ENCODE results near the gene RNF217. TPM values are rescaled to one million over a fixed set of nuclear protein-coding genes. Genes with fewer than 3 reads are reported as not detected.
"Not testable (repeated sequence)": the region's sequence is repeated elsewhere in the genome, so short reads cannot be mapped to it uniquely, and the experiment has no call there.

Gene RNF217, protein sequence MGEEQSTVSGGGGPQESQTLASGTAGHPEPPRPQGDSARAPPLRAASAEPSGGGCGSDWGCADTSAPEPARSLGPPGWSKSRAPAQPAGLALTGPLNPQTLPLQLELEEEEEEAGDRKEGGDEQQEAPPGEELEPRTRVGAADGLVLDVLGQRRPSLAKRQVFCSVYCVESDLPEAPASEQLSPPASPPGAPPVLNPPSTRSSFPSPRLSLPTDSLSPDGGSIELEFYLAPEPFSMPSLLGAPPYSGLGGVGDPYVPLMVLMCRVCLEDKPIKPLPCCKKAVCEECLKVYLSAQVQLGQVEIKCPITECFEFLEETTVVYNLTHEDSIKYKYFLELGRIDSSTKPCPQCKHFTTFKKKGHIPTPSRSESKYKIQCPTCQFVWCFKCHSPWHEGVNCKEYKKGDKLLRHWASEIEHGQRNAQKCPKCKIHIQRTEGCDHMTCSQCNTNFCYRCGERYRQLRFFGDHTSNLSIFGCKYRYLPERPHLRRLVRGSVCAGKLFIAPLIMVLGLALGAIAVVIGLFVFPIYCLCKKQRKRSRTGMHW
- 1 to 10 TPM; 1.1 to 2.0 TPM for total RNA-seq

- H3K36me3 Mint-ChIP-seq (ENCODE audit: low read depth): peaks cover 6% of the 10 kb centered on the region
- H3K9me3 Mint-ChIP-seq: no peaks in the 10 kb centered on the region
- ChIA-PET POLR2A (no interaction called here), CTCF (no interaction called here)
- H3K27me3 Mint-ChIP-seq: peaks cover 53% of the 10 kb centered on the region
- no peak within 1 kb of the TSS for H3K27ac Mint-ChIP-seq
- no peak for DNase-seq
- peak within 1 kb of the TSS; percentile 72 for H3K4me3 Mint-ChIP-seq
- H3K4me1 Mint-ChIP-seq: peaks cover 20% of the 10 kb centered on the region
These were observed at the start of gene RNF217 for GRCh38 chr6:124961777-124962638. RNF217 (plus strand) TSS chr6:124962437; CDS start chr6:124962545, 108 bp downstream.

DNA sequence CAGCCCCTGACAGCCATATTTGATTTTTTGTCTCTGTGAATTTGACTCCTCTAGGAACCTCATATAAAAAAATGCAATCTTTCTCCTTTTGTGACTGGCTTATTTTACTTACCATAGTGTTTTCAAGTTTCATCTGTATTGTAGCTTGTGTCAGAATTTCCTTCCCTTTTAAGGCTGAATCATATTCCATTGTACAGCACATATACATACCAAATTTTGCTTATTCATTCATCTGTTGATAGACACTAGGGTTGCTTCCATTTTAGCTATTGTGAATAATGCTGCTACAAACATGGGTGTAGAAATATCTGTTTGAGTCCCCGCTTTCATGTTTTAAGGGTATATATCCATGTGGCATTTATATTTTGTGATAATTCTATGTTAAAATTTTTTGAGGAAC lies 49.2 kb upstream of the RNF217 start:
- H3K27me3 Mint-ChIP-seq: no peaks in the 10 kb centered on the region
- no peaks in the 10 kb centered on the region for H3K4me1 Mint-ChIP-seq
- POLR2A ChIA-PET: no interaction called here
- no peak for DNase-seq
- H3K27ac Mint-ChIP-seq: no peak overlapping the region
- H3K9me3 Mint-ChIP-seq: no peaks in the 10 kb centered on the region
- H3K4me3 Mint-ChIP-seq: no peak overlapping the region
- CTCF ChIA-PET: no interaction called here
- no peaks in the 10 kb centered on the region for H3K36me3 Mint-ChIP-seq (ENCODE audit: low read depth)

DNA sequence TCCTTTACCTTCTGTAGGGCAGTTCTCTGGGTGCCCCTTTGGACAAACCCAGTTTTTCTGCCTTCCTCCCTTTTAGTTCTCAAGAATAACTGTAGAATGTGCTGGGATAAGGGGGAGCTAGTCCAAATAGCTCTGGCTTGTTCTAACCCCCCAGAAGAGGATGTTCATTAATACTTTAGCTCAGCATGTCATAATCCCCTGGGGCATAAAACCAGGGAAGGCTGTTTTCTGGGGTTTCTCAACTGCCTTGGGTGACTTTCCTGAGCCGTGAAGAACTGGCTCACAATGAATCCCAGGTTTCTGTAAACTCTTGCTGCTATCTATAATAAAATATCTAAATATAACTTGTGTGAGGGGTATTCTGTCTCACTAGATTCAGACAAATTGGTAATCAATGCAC lies 44.5 kb upstream of the RNF217 start:
- Mint-ChIP-seq H3K27me3 (no peaks in the 10 kb centered on the region), H3K4me1 (no peaks in the 10 kb centered on the region), H3K36me3 (ENCODE audit: low read depth) (no peaks in the 10 kb centered on the region), H3K9me3 (peaks cover 6% of the 10 kb centered on the region), H3K27ac (no peak overlapping the region), H3K4me3 (no peak overlapping the region)
- ChIA-PET CTCF (no interaction called here), POLR2A (no interaction called here)
- no peak for DNase-seq

- not testable (repeated sequence) for H3K4me1 Mint-ChIP-seq
These were observed 42.5 kb upstream of the RNF217 start for GRCh38 chr6:124919703-124920102.

GRCh38 chr6:124924333-124924759 lies 37.9 kb upstream of the RNF217 start:
- no peak overlapping the region for H3K4me3 Mint-ChIP-seq
- H3K27ac Mint-ChIP-seq: no peak overlapping the region
- ChIA-PET CTCF (no interaction called here), POLR2A (no interaction called here)
- H3K9me3 Mint-ChIP-seq: peaks cover 6% of the 10 kb centered on the region
- H3K27me3 Mint-ChIP-seq: no peaks in the 10 kb centered on the region
- no peak for DNase-seq
- H3K36me3 Mint-ChIP-seq (ENCODE audit: low read depth): no peaks in the 10 kb centered on the region
- no peaks in the 10 kb centered on the region for H3K4me1 Mint-ChIP-seq

More at GRCh38 chr6:124919703-124920102, 42.5 kb upstream of the RNF217 start:
- CTCF ChIA-PET; H3K36me3 Mint-ChIP-seq (ENCODE audit: low read depth); H3K27ac Mint-ChIP-seq; DNase-seq; POLR2A ChIA-PET; H3K4me3 Mint-ChIP-seq; H3K27me3 Mint-ChIP-seq; H3K9me3 Mint-ChIP-seq: not testable (repeated sequence)

GRCh38 chr6:124926435-124926834 lies 35.8 kb upstream of the RNF217 start:
- POLR2A ChIA-PET: no interaction called here
- Mint-ChIP-seq H3K4me3 (no peak overlapping the region), H3K4me1 (no peaks in the 10 kb centered on the region), H3K36me3 (ENCODE audit: low read depth) (no peaks in the 10 kb centered on the region), H3K9me3 (no peaks in the 10 kb centered on the region), H3K27me3 (no peaks in the 10 kb centered on the region), H3K27ac (no peak overlapping the region)
- no peak for DNase-seq
- CTCF ChIA-PET: no interaction called here

GRCh38 chr6:124927806-124928205 lies 34.4 kb upstream of the RNF217 start:
- DNase-seq: no peak
- ChIA-PET CTCF (no interaction called here), POLR2A (no interaction called here)
- Mint-ChIP-seq H3K4me3 (no peak overlapping the region), H3K27me3 (no peaks in the 10 kb centered on the region), H3K4me1 (no peaks in the 10 kb centered on the region), H3K9me3 (no peaks in the 10 kb centered on the region), H3K27ac (no peak overlapping the region), H3K36me3 (ENCODE audit: low read depth) (no peaks in the 10 kb centered on the region)

DNA sequence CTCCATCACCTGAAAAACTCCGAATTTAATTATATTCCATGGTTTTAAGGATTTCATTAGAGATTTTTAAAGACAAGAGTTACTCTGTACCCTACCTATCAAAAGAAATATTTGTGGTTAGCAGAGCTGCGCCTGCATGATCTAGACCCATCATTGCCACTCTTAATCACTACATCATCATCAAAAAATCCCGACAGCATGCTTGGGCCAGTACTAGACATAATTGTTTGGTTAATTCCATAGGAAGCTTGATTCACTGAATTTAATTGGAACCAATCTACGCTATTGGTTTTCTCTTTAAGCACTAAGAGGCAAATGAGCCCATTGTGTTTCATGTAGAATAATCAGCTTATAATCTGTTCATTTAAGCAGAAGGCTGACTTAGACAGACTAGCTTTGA lies 33.4 kb upstream of the RNF217 start:
- H3K27ac Mint-ChIP-seq: no peak overlapping the region
- no peaks in the 10 kb centered on the region for H3K36me3 Mint-ChIP-seq (ENCODE audit: low read depth)
- POLR2A ChIA-PET: no interaction called here
- no peak overlapping the region for H3K4me3 Mint-ChIP-seq
- H3K27me3 Mint-ChIP-seq: no peaks in the 10 kb centered on the region
- no peak for DNase-seq
- CTCF ChIA-PET: no interaction called here
- no peaks in the 10 kb centered on the region for H3K9me3 Mint-ChIP-seq
- no peaks in the 10 kb centered on the region for H3K4me1 Mint-ChIP-seq

GRCh38 chr6:124937645-124938044 lies 24.6 kb upstream of the RNF217 start:
- ChIA-PET CTCF (no interaction called here), POLR2A (no interaction called here)
- Mint-ChIP-seq H3K9me3 (no peaks in the 10 kb centered on the region), H3K27ac (no peak overlapping the region), H3K27me3 (no peaks in the 10 kb centered on the region), H3K36me3 (ENCODE audit: low read depth) (no peaks in the 10 kb centered on the region), H3K4me3 (no peak overlapping the region), H3K4me1 (no peaks in the 10 kb centered on the region)
- DNase-seq: no peak

DNA sequence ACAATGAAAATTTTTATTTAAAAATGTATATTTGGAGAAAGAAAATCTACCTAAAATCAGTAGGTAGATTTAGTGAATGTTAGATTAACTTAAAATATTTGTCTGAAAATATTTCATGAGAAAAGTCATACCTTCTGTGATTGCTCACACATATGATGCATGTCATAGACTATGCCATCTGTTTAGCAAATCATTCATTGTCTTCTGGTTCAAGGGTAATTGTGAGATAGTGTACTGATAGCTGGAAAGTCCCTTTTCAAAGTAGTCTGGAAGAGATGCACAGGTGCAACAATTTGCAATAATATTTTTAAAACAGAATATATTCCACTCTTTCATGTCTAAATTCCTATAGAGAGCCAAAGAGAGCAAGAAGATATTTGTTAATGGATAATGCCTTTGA lies 21.0 kb upstream of the RNF217 start:
- Mint-ChIP-seq H3K9me3 (no peaks in the 10 kb centered on the region), H3K4me3 (no peak overlapping the region), H3K27ac (no peak overlapping the region), H3K27me3 (no peaks in the 10 kb centered on the region), H3K4me1 (no peaks in the 10 kb centered on the region), H3K36me3 (ENCODE audit: low read depth) (no peaks in the 10 kb centered on the region)
- ChIA-PET CTCF (no interaction called here), POLR2A (no interaction called here)
- no peak for DNase-seq

GRCh38 chr6:124943658-124944057 lies 18.6 kb upstream of the RNF217 start:
- H3K27me3 Mint-ChIP-seq: no peaks in the 10 kb centered on the region
- POLR2A ChIA-PET: no interaction called here
- H3K36me3 Mint-ChIP-seq (ENCODE audit: low read depth): no peaks in the 10 kb centered on the region
- no peak overlapping the region for H3K4me3 Mint-ChIP-seq
- H3K27ac Mint-ChIP-seq: no peak overlapping the region
- CTCF ChIA-PET: no interaction called here
- no peaks in the 10 kb centered on the region for H3K4me1 Mint-ChIP-seq
- H3K9me3 Mint-ChIP-seq: no peaks in the 10 kb centered on the region
- no peak for DNase-seq

DNA sequence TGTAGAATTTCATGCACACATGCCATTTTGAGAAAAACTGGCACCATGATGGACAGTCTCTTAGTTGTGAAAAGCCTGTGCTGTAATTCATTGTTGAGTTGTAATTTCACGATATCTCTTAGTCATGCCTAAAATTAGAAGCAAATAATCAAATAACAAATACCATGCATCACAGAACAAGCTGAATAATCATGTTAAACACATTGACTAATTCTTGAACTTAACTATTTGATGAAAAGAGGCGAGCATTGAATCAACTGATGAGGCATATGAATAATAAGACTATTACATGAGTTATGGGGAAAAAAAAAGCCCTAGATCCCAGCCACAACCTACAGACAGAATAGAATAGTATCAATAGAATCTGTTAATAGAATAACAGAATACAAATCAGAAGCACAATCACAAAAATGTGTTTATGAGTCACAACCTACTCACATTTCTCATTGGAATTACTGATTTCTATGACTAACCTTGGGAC lies 14.2 kb upstream of the RNF217 start:
- ChIA-PET POLR2A (no interaction called here), CTCF (no interaction called here)
- no peaks in the 10 kb centered on the region for H3K4me1 Mint-ChIP-seq
- no peak for DNase-seq
- no peaks in the 10 kb centered on the region for H3K36me3 Mint-ChIP-seq (ENCODE audit: low read depth)
- no peaks in the 10 kb centered on the region for H3K9me3 Mint-ChIP-seq
- H3K4me3 Mint-ChIP-seq: no peak overlapping the region
- H3K27me3 Mint-ChIP-seq: no peaks in the 10 kb centered on the region
- H3K27ac Mint-ChIP-seq: no peak overlapping the region

DNA sequence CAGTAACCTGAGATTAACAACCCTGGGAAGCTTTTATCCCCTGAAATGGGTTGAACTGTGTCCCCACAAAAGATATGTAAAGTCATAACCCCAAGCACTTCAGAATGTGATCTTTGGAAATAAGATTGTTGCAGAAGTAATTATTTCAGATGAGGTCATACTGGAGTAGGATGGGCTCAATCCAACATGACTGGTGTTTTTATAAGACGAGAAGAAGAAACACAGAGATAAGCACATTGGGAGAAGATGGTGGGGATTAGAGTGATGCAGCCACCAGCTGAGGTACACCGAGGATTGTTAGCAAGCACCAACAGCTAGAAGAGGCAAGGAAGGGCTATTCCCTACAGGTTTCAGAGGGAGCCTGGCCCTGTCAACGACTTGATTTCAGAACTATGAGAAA lies 12.5 kb upstream of the RNF217 start:
- POLR2A ChIA-PET: no interaction called here
- Mint-ChIP-seq H3K27ac (no peak overlapping the region), H3K36me3 (ENCODE audit: low read depth) (no peaks in the 10 kb centered on the region), H3K4me1 (no peaks in the 10 kb centered on the region), H3K27me3 (no peaks in the 10 kb centered on the region), H3K9me3 (no peaks in the 10 kb centered on the region), H3K4me3 (no peak overlapping the region)
- DNase-seq: no peak
- CTCF ChIA-PET: no interaction called here
